ENCODE data around the gene IRF9.
"Not testable (repeated sequence)": the region's sequence is repeated elsewhere in the genome, so short reads cannot be mapped to it uniquely, and the experiment has no call there.

GRCh38 chr14:24202538-24202937 lies 41.5 kb downstream of the IRF9 start:
- not testable (repeated sequence) for TF ChIP-seq YY1 (IDR thresholded peaks at IDR 0.05; ENCODE audit: insufficient read depth, insufficient read length); SUZ12 (IDR thresholded peaks at IDR 0.05; ENCODE audit: extremely low read depth, insufficient read depth, insufficient read length); ZNF274 (IDR thresholded peaks at IDR 0.05; ENCODE audit: low read depth, low read length)
